ENCODE measurements around the gene SUSD3. TPM values are rescaled to one million over a fixed set of nuclear protein-coding genes. Genes with fewer than 3 reads are reported as not detected.
"Not testable (repeated sequence)": the region's sequence is repeated elsewhere in the genome, so short reads cannot be mapped to it uniquely, and the experiment has no call there.

Gene SUSD3
- total RNA-seq, 4 donors from 2014 or later: 5.5 to 21.5 (median 7.9) TPM

DNA sequence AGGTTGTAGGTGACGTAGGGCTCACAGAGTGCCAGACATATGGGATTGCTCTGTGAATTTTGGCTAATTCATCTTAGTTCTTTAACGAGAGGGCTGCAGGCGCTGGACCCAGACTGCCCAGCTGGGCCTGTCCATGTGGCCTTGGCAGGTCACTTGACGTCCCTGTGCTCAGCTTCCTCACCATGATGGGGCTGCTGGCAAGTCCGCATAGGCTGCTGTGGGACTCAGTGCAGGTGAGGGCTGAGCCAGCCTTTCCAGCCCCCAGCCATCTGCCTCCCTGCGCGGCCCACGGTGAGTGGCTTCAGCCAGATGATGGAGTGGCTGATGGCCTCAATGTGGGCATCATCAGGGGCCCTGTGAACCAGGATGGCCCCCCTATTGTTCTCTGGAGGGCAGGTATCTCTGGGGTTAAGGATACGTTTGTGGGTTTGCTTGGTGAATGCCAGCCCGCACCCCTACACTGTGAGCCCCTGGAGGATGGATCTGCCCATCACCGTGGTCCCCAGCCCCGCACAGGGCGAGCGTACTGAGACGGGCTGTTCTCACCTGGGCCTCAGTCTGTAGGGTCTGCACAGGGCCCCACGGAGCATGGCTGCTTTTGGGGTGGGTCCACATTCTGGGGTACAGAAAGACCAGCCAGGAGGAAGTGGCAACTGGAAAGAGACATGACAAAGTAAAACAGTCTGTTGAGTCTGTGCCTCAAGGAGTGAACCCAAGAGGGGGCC lies 41.2 kb downstream of the SUSD3 start:
- DNase-seq: peak in 2 of 3 donors; percentile 44
- TF ChIP-seq POLR2A (IDR thresholded peaks at IDR 0.05): no peak
- TF ChIP-seq, protein P1, sequence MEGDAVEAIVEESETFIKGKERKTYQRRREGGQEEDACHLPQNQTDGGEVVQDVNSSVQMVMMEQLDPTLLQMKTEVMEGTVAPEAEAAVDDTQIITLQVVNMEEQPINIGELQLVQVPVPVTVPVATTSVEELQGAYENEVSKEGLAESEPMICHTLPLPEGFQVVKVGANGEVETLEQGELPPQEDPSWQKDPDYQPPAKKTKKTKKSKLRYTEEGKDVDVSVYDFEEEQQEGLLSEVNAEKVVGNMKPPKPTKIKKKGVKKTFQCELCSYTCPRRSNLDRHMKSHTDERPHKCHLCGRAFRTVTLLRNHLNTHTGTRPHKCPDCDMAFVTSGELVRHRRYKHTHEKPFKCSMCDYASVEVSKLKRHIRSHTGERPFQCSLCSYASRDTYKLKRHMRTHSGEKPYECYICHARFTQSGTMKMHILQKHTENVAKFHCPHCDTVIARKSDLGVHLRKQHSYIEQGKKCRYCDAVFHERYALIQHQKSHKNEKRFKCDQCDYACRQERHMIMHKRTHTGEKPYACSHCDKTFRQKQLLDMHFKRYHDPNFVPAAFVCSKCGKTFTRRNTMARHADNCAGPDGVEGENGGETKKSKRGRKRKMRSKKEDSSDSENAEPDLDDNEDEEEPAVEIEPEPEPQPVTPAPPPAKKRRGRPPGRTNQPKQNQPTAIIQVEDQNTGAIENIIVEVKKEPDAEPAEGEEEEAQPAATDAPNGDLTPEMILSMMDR (IDR thresholded peaks at IDR 0.05): no peak
- Histone ChIP-seq H3K27me3 (no peaks in the 10 kb centered on the region), H3K4me1 (peaks cover 6 to 34% (median 20%) of the 10 kb centered on the region in 4 donors), H3K36me3 (no peaks in the 10 kb centered on the region), H3K4me3 (no peak overlapping the region), H3K9me3 (peaks cover 0 to 3% (median 0%) of the 10 kb centered on the region in 4 donors), H3K27ac (peak overlapping the region in 2 of 4 donors; percentile 18 to 96)

DNA sequence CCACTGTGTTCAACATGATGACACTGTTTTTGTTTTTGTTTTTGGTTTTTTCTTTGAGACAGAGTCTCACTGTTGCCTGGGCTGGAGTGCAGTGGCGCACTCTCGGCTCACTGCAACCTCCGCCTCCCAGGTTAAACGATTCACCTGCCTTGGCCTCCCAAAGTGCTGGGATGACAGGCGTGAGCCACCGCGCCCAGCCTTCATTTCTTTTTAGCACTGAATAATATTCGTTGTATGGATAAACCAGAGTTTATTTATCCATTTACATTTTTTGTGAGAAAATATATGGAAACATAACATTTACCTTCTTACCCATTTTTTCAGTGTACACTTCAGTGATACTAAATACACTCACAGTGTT lies 41.8 kb downstream of the SUSD3 start:
- peaks cover 0 to 3% (median 0%) of the 10 kb centered on the region in 4 donors for H3K9me3 ChIP-seq
- H3K4me1 ChIP-seq: peaks cover 6 to 34% (median 18%) of the 10 kb centered on the region in 4 donors
- TF ChIP-seq POLR2A (IDR thresholded peaks at IDR 0.05): no peak
- TF ChIP-seq, protein P1 (IDR thresholded peaks at IDR 0.05): no peak
- no peak overlapping the region for H3K4me3 ChIP-seq
- H3K27ac ChIP-seq: no peak overlapping the region
- no peaks in the 10 kb centered on the region for H3K27me3 ChIP-seq
- no peaks in the 10 kb centered on the region for H3K36me3 ChIP-seq
- peak in 1 of 3 donors; percentile 21 for DNase-seq

DNA sequence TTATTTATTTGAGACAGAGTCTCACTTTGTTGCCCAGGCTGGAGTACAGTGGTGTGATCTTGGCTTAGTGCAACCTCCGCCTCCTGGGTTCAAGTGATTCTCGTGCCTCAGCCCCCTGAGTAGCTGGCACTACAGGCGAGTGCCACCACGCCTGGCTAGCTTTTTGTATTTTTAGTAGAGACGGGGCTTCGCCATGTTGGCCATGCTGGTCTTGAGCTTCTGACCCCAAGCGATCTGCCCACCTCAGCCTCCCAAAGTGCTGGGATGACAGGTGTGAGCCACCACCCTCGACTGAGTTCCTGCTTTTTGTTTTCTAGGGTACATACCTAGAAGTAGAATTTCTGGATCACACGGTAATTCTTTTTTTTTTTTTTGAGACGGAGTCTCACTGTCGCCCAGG lies 42.6 kb downstream of the SUSD3 start:
- not testable (repeated sequence) for H3K4me3 ChIP-seq, H3K9me3 ChIP-seq, H3K27me3 ChIP-seq, H3K36me3 ChIP-seq, H3K27ac ChIP-seq
- H3K4me1 ChIP-seq: peaks cover 6 to 34% (median 18%) of the 10 kb centered on the region in 4 donors
- peak in 1 of 3 donors; percentile 15 for DNase-seq

DNA sequence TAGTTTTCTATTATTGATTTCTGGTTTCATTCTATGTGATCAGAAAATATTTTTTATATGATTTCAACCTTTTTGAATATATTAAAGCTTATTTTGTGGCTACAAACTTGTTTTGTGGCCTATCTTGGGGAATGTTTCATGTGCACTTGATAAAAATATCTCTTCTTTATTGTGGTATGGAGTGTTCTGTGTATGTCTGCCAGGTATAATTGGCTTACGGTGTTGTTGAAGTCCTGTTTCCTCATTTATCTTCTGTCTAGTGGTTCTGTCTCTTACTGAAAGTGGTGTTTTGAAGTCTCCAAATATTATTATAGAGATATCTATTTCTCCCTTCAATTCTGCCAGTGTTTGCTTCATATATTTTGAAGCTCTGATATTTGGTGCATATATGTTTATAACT lies 47.1 kb downstream of the SUSD3 start:
- no peak for DNase-seq
- peaks cover 0 to 3% (median 0%) of the 10 kb centered on the region in 4 donors for H3K9me3 ChIP-seq
- H3K27me3 ChIP-seq: no peaks in the 10 kb centered on the region
- no peak overlapping the region for H3K27ac ChIP-seq
- H3K36me3 ChIP-seq: peaks cover 0 to 21% (median 0%) of the 10 kb centered on the region in 3 donors
- H3K4me1 ChIP-seq: no peaks in the 10 kb centered on the region
- H3K4me3 ChIP-seq: no peak overlapping the region
- TF ChIP-seq POLR2A (IDR thresholded peaks at IDR 0.05): no peak
- TF ChIP-seq, protein P1 (IDR thresholded peaks at IDR 0.05): no peak

DNA sequence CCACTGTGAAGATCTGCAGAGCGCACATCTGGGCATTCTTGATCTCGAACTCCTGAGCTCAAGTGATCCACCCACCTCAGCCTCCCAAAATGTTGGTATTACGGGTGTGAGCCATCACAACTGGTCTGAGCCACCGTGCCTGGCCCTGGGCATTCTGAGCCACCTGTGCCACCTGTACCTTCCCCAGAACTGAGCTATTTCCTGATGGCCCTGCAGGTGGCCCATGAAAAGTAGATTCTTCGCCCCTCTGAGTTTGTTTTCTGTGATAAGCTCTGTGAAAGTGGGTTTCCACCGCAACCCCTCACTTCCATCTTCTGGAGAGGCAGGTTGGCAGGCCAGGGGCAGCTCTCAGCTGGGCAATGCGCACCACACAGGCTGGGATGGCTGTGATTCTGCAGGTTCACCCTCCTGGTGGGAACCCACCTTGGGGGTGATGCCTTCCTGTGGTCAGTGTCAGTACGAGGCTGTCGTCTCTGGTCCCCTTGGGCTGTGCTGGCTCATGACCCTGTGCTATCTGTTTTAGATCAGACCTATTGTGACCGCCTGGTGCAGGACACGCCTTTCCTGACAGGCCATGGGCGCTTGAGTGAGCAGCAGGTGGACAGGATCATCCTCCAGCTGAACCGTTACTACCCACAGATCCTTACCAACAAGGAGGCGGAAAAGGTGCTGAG lies 48.8 kb downstream of the SUSD3 start:
- peak in 2 of 3 donors; percentile 30 to 34 for DNase-seq
- no peaks in the 10 kb centered on the region for H3K27me3 ChIP-seq
- peaks cover 0 to 3% (median 0%) of the 10 kb centered on the region in 4 donors for H3K9me3 ChIP-seq
- no peak overlapping the region for H3K27ac ChIP-seq
- no peak overlapping the region for H3K4me3 ChIP-seq
- peaks cover 0 to 36% (median 0%) of the 10 kb centered on the region in 3 donors for H3K36me3 ChIP-seq
- H3K4me1 ChIP-seq: no peaks in the 10 kb centered on the region
- TF ChIP-seq, protein P1 (IDR thresholded peaks at IDR 0.05): no peak
- TF ChIP-seq POLR2A (IDR thresholded peaks at IDR 0.05): no peak

DNA sequence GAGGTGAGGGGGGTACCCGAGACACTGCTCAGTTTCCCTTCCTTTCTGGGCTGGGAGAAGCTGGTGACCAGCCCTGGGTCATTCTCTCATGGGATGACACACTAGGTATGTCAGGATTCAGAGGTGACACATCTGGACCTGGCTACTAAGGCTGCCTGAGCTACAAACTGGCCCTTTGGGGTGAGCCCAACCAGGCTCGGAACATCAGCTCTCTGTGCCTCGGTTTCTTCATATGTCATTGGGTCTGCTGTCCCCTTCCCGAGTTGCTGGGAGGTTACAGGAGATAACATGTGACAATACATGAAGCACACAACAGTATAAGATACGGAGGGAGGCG lies 49.3 kb downstream of the SUSD3 start:
- DNase-seq: peak in 1 of 3 donors; percentile 27
- Histone ChIP-seq H3K4me1 (no peaks in the 10 kb centered on the region), H3K4me3 (no peak overlapping the region), H3K9me3 (peaks cover 0 to 3% (median 0%) of the 10 kb centered on the region in 4 donors), H3K27ac (no peak overlapping the region), H3K36me3 (peaks cover 0 to 41% (median 0%) of the 10 kb centered on the region in 3 donors), H3K27me3 (no peaks in the 10 kb centered on the region)
- TF ChIP-seq, protein P1 (IDR thresholded peaks at IDR 0.05): no peak
- no peak for TF ChIP-seq POLR2A (IDR thresholded peaks at IDR 0.05)

Data from Peyer's patch (tissue), 4 donors.